ENCODE measurements around the gene UCHL5. TPM values are rescaled to one million over a fixed set of nuclear protein-coding genes. Genes with fewer than 3 reads are reported as not detected.

Gene UCHL5
- total and polyA plus RNA-seq, 2 experiments from 2014 or later, result 42.5 to 67.1 TPM

GRCh38 chr1:192968323-192968722 lies 90.8 kb downstream of the UCHL5 start:
- Histone ChIP-seq H3K79me2 (replicated peaks; ENCODE audit: insufficient read depth) (no peaks in the 10 kb centered on the region), H3K9me2 (ENCODE audit: insufficient read depth) (no peaks in the 10 kb centered on the region), H3K36me3 (ENCODE audit: insufficient read depth) (no peaks in the 10 kb centered on the region), H3K4me3 (no peak overlapping the region), H3F3A (replicated peaks; ENCODE audit: low read depth) (no peaks in the 10 kb centered on the region), H3K27ac (ENCODE audit: low read depth) (no peak overlapping the region), H4K20me1 (replicated peaks; ENCODE audit: insufficient read depth) (no peaks in the 10 kb centered on the region), H3K4me1 (ENCODE audit: insufficient read depth) (no peaks in the 10 kb centered on the region), H3K27me3 (ENCODE audit: insufficient read depth) (no peaks in the 10 kb centered on the region), H3K4me2 (no peak overlapping the region), H2AFZ (no peak overlapping the region)
- no peaks in the 10 kb centered on the region for H3K9me3 Mint-ChIP-seq
- no peak for ATAC-seq
- no peak overlapping the region for H3K27ac Mint-ChIP-seq
- no peaks in the 10 kb centered on the region for H3K4me1 Mint-ChIP-seq
- no peak overlapping the region for H3K4me3 Mint-ChIP-seq
- DNase-seq (ENCODE audit: low spot score), result no peak
- TF ChIP-seq REST (IDR thresholded peaks at IDR 0.05; ENCODE audit: unreplicated experiment) (no peak), ZNF114 (CRISPR knock-in tag; IDR thresholded peaks at IDR 0.05) (no peak), EZH2 (IDR thresholded peaks at IDR 0.05; ENCODE audit: low read depth, unreplicated experiment) (no peak), NANOG (IDR thresholded peaks at IDR 0.05; ENCODE audit: borderline replicate concordance) (no peak), CTCF (conservative IDR thresholded peaks at IDR 0.05; ENCODE audit: low read depth in 2 of 2) (no peak), CREB1 (CRISPR knock-in tag; IDR thresholded peaks at IDR 0.05; ENCODE audit: low read depth) (no peak), ZNF462 (CRISPR knock-in tag; IDR thresholded peaks at IDR 0.05) (no peak), ZNF331 (CRISPR knock-in tag; IDR thresholded peaks at IDR 0.05; ENCODE audit: low read depth) (no peak), POLR2AphosphoS5 (IDR thresholded peaks at IDR 0.05; ENCODE audit: low read depth) (no peak), ETS1 (IDR thresholded peaks at IDR 0.05) (no peak), EZH2phosphoT487 (IDR thresholded peaks at IDR 0.05; ENCODE audit: unreplicated experiment) (no peak), JUNB (IDR thresholded peaks at IDR 0.05; ENCODE audit: unreplicated experiment) (no peak), STAT1 (IDR thresholded peaks at IDR 0.05; ENCODE audit: unreplicated experiment) (no peak)
- H3K36me3 Mint-ChIP-seq (ENCODE audit: low read depth), result no peaks in the 10 kb centered on the region
- H3K27me3 Mint-ChIP-seq (ENCODE audit: insufficient read depth, low read depth, poor library complexity), result peaks cover 2% of the 10 kb centered on the region

Data from GM23338 (cell line).